Gastrocnemius medialis (tissue), 4 donors: ENCODE data around the gene SLC5A4.

Experiments
- POLR2A ChIP-seq, 2 donors: fragments of 450-650 bp; IDR thresholded peaks; one replicate each; pipeline ENCODE4 v1.6.1; 2017; ENCODE audit warnings: antibody characterized with exemption in 2 of 2, mild to moderate bottlenecking in 2 of 2, moderate library complexity in 2 of 2
- TF ChIP-seq, protein P1 (sequence below), 5 experiments: fragments of 450-650 bp in 3 of 5; fragments of 200-600 bp in 2 of 5; sonication (generic) in 2 of 5; IDR thresholded peaks in 4 of 5; conservative IDR thresholded peaks in 1 of 5; 1 replicate in 4 of 5; 2 replicates in 1 of 5; pipeline ENCODE4 v1.5.1; 2016 to 2019; ENCODE audit warnings: antibody characterized with exemption in 5 of 5, mild to moderate bottlenecking in 3 of 5, moderate library complexity in 3 of 5

DNA sequence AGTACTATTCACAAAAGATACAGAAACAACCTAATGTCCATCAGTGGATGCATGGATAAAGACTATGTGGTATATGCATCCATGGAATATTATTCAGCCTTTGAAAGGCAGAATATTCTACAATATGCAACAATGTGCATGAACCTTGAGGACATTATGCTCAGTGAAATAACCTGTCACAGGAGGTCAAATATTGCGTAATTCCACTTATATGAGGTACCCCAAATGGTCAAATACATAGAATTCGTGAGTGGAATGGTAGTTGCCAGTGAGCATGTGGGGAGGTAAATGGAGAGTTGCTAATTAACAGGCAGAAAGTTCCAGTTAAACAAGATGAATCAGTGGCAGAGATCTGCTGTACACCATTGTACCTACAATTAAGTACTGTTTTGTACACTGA, 3.6 kb upstream of the SLC5A4 start:
- TF ChIP-seq POLR2A (IDR thresholded peaks at IDR 0.05) = no peak
- TF ChIP-seq, protein P1, sequence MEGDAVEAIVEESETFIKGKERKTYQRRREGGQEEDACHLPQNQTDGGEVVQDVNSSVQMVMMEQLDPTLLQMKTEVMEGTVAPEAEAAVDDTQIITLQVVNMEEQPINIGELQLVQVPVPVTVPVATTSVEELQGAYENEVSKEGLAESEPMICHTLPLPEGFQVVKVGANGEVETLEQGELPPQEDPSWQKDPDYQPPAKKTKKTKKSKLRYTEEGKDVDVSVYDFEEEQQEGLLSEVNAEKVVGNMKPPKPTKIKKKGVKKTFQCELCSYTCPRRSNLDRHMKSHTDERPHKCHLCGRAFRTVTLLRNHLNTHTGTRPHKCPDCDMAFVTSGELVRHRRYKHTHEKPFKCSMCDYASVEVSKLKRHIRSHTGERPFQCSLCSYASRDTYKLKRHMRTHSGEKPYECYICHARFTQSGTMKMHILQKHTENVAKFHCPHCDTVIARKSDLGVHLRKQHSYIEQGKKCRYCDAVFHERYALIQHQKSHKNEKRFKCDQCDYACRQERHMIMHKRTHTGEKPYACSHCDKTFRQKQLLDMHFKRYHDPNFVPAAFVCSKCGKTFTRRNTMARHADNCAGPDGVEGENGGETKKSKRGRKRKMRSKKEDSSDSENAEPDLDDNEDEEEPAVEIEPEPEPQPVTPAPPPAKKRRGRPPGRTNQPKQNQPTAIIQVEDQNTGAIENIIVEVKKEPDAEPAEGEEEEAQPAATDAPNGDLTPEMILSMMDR (IDR thresholded peaks at IDR 0.05 in 4 of 5, conservative IDR thresholded peaks at IDR 0.05 in 1 of 5) = no peak
